GM12878 (cell line): ENCODE measurements around the gene TM7SF2. TPM values are rescaled to one million over a fixed set of nuclear protein-coding genes. Genes with fewer than 3 reads are reported as not detected.

Experiments
- ATAC-seq: fragments of 200-7000 bp; cut with Tn5 transposase; 3 replicates; pipeline ENCODE4 v1.9.1; 2020; ENCODE audit warnings: mild to moderate bottlenecking, moderate library complexity
- BruUV-seq: library from RNA; stranded (reverse); fragments of 400-500 nt; replicated peaks from 2 replicates; lab custom pipeline; 2021; lab: Mats Ljungman, UMichigan
- CTCF ChIA-PET: fragments of 300-600 bp; sonication (Branson Sonifier 250); formaldehyde crosslinking; extraction: SDS; loops from one replicate; lab custom pipeline; 2021; ENCODE audit warnings: inconsistent platforms; lab: Yijun Ruan, JAX
- POLR2A ChIA-PET: fragments of 350-600 bp; formaldehyde crosslinking; extraction: SDS; loops from one replicate; lab custom pipeline; 2021; ENCODE audit warnings: inconsistent platforms; lab: Charles Lee
- RAD21 ChIA-PET: fragments of 300-600 bp; sonication (Branson Sonifier 250); formaldehyde crosslinking; loops from one replicate; lab custom pipeline; 2023; ENCODE audit warnings: antibody characterized with exemption; ENCODE audit not compliant: unreplicated experiment; lab: Charles Lee
- SMC1A ChIA-PET: fragments of 300-600 bp; sonication (Branson Sonifier 250); formaldehyde crosslinking; loops from one replicate; lab custom pipeline; 2023; ENCODE audit not compliant: unreplicated experiment, uncharacterized antibody; lab: Charles Lee
- DNase-seq: peaks from one replicate; pipeline ENCODE4 v3.0.0-alpha.2; 2011; ENCODE audit warnings: low read depth, low spot score
- FAIRE-seq: peaks from 3 replicates; lab custom pipeline; 2011; peaks lifted over from hg19 to GRCh38; lab: Jason Lieb, UNC
- H2AFZ ChIP-seq: 2 replicates; pipeline ENCODE4 v1.6.0; 2011; ENCODE audit warnings: low read depth, low read length, control low read depth; ENCODE audit not compliant: control insufficient read depth
- H3K27ac ChIP-seq: 2 replicates; pipeline ENCODE4 v1.5.1; 2011; ENCODE audit warnings: control low read depth; ENCODE audit not compliant: control insufficient read depth, insufficient read depth
- H3K27me3 ChIP-seq, 2 experiments: replicated peaks in 1 of 2; 2 replicates each; pipeline versions ENCODE4 v1.6.0 to v1.6.1; 2011; ENCODE audit warnings: low read length in 1 of 2; ENCODE audit not compliant: control insufficient read depth in 2 of 2, insufficient read depth in 2 of 2
- H3K36me3 ChIP-seq, 2 experiments: 2 replicates each; pipeline ENCODE4 v1.5.1; 2011; ENCODE audit warnings: low read length in 1 of 2; ENCODE audit not compliant: control insufficient read depth in 2 of 2, insufficient read depth in 2 of 2
- H3K4me1 ChIP-seq: 2 replicates; pipeline ENCODE4 v1.6.1; 2011; ENCODE audit warnings: mild to moderate bottlenecking, low read length, moderate library complexity, mixed read lengths; ENCODE audit not compliant: control insufficient read depth, insufficient read depth
- H3K4me2 ChIP-seq: 2 replicates; pipeline ENCODE4 v1.6.0; 2011; ENCODE audit warnings: control low read depth; ENCODE audit not compliant: control insufficient read depth, insufficient read depth
- H3K4me3 ChIP-seq: fragments of 200-600 bp; sonication (generic); 2 replicates; pipeline ENCODE4 v1.5.1; 2016
- H3K79me2 ChIP-seq: 2 replicates; pipeline ENCODE4 v1.6.0; 2011; ENCODE audit warnings: low read length; ENCODE audit not compliant: control insufficient read depth, insufficient read depth
- H3K9ac ChIP-seq: 2 replicates; pipeline ENCODE4 v1.8.0; 2011; ENCODE audit warnings: low read length, control low read depth, mixed read lengths; ENCODE audit not compliant: control insufficient read depth, insufficient read depth
- H3K9me3 ChIP-seq: replicated peaks from 3 replicates; pipeline ENCODE4 v1.5.1; 2011; ENCODE audit warnings: mild to moderate bottlenecking, low read length; ENCODE audit not compliant: control insufficient read depth, insufficient read depth
- H4K20me1 ChIP-seq: 2 replicates; pipeline ENCODE4 v1.6.0; 2011; ENCODE audit not compliant: control insufficient read depth, insufficient read depth
- BCL3 ChIP-seq: IDR thresholded peaks from 2 replicates; pipeline ENCODE4 v1.6.1; 2011; ENCODE audit warnings: borderline replicate concordance, low read depth, mild to moderate bottlenecking, moderate library complexity, low read length; ENCODE audit not compliant: insufficient read depth, poor library complexity, severe bottlenecking
- CREB1 ChIP-seq: IDR thresholded peaks from 2 replicates; pipeline ENCODE4 v1.6.1; 2012; ENCODE audit warnings: low read depth, mild to moderate bottlenecking, inconsistent platforms
- FOS ChIP-seq: IDR thresholded peaks from 3 replicates; pipeline ENCODE4 v1.6.1; 2011; ENCODE audit warnings: borderline replicate concordance; ENCODE audit not compliant: insufficient read length; ENCODE audit errors: extremely low read depth
- FOXM1 ChIP-seq: IDR thresholded peaks from 2 replicates; pipeline ENCODE4 v1.6.1; 2012; ENCODE audit warnings: low read depth, mild to moderate bottlenecking, inconsistent platforms, low read length, moderate library complexity
- MLLT1 ChIP-seq: fragments of 450-650 bp; IDR thresholded peaks from 2 replicates; pipeline ENCODE4 v1.6.1; 2016; ENCODE audit warnings: mild to moderate bottlenecking
- NR2C1 ChIP-seq: fragments of 450-650 bp; IDR thresholded peaks from 2 replicates; pipeline ENCODE4 v1.6.1; 2017; ENCODE audit warnings: antibody characterized with exemption, mild to moderate bottlenecking, moderate library complexity
- PKNOX1 ChIP-seq: fragments of 450-650 bp; IDR thresholded peaks from 2 replicates; pipeline ENCODE4 v1.6.1; 2016; ENCODE audit warnings: mild to moderate bottlenecking
- POLR2A ChIP-seq: IDR thresholded peaks from 2 replicates; pipeline ENCODE4 v1.6.1; 2011; ENCODE audit warnings: low read depth, mild to moderate bottlenecking, low read length
- SIN3A ChIP-seq: IDR thresholded peaks from 2 replicates; pipeline ENCODE4 v1.6.1; 2012; ENCODE audit warnings: low read depth, low read length, improper control_type of control experiment
- SP1 ChIP-seq: IDR thresholded peaks from one replicate; pipeline ENCODE4 v1.6.1; 2011; ENCODE audit warnings: low read depth, low read length
- USF1 ChIP-seq: IDR thresholded peaks from 2 replicates; pipeline ENCODE4 v1.6.1; 2011; ENCODE audit warnings: borderline replicate concordance, low read depth, mild to moderate bottlenecking, moderate library complexity, mixed read lengths, low read length; ENCODE audit not compliant: insufficient read depth; ENCODE audit errors: extremely low read length
- WRNIP1 ChIP-seq: IDR thresholded peaks from 2 replicates; pipeline ENCODE4 v1.6.1; 2011; ENCODE audit warnings: low read depth, low read length, improper control_type of control experiment, borderline replicate concordance
- ZBTB33 ChIP-seq: fragments of 450-650 bp; IDR thresholded peaks from 2 replicates; pipeline ENCODE4 v1.6.1; 2017; ENCODE audit warnings: mild to moderate bottlenecking
- WGBS: methylation state at CpG from one replicate; pipeline ENCODE4 v1.1.6; 2016; ENCODE audit warnings: low lambda C conversion rate; ENCODE audit not compliant: insufficient replicate concordance, insufficient coverage; ENCODE audit errors: missing lambda C conversion rate; 5-methylcytosine and 5-hydroxymethylcytosine counted together
- in situ Hi-C: fragments of 300-500 bp; cut with MboI; formaldehyde crosslinking; loops from 9 replicates; pipeline ENCODE4 v1.14.3; 2018; ENCODE audit warnings: mixed read lengths
- intact Hi-C: fragments of 100-400 bp; cut with micrococcal nuclease; formaldehyde crosslinking; loops from one replicate; pipeline ENCODE4 v1.14.2; 2022; ENCODE audit not compliant: unreplicated experiment
- polyA plus RNA-seq, 11 experiments: library from polyadenylated mRNA; depleted of rRNA in 4 of 11; unstranded in 6 of 11; stranded (reverse) in 5 of 11; fragments of >200 nt; fragmentation: Nextera tagmentation in 4 of 11; fragmentation: Illumina TruSeq in 1 of 11; extraction: Ambion mirVana in 4 of 11; extraction: Trizol in 1 of 11; gene quantifications; 1 replicate in 1 of 11; 2 replicates in 10 of 11; pipeline versions ENCODE4 v1.2.1 to v1.2.3, GENCODE V29; 2011 to 2016; ENCODE audit warnings: inconsistent platforms in 2 of 11, missing spikeins in 2 of 11, low read depth in 1 of 11
- total RNA-seq, 4 experiments: library from RNA; depleted of rRNA in 3 of 4; stranded (reverse); fragments of >200 nt in 3 of 4; fragmentation: Illumina TruSeq in 1 of 4; extraction: Trizol in 1 of 4; gene quantifications; 2 replicates each; pipeline versions ENCODE4 v1.2.1 to v1.2.3, GENCODE V29; 2013 to 2021

Gene TM7SF2
- total and polyA plus RNA-seq, 10 of the 15 experiments (the other 5 are each of a cell fraction or from before 2014, with no cell fraction given), result 0.52 to 57.7 (median 20.7) TPM

GRCh38 chr11:65116370-65117205, 4.9 kb downstream of the TM7SF2 start:
- WGBS, result 20% methylated on average over 67 of the region's 68 CpGs
- RAD21 ChIA-PET, result interaction anchor here (0.7 to 2.3 kb wide), 7 partner anchors 18 to 338 kb away, joined by 3 to 12 read pairs (median 5); partner anchors contain the start of genes CAPN1, SF1 and SYVN1
- FAIRE-seq, result no peak
- Histone ChIP-seq H3K27me3 (no peaks in the 10 kb centered on the region), H3K4me1 (peaks cover 29% of the 10 kb centered on the region), H4K20me1 (no peaks in the 10 kb centered on the region; the same call in 1 of the 2 replicates), H2AFZ (no peak overlapping the region; the same call in 1 of the 2 replicates), H3K9ac (peak overlapping the region; percentile 75), H3K4me2 (peak overlapping the region; percentile 90)
- DNase-seq, result no peak
- POLR2A ChIA-PET, result interaction anchor here (1.0 to 1.5 kb wide), 4 partner anchors 9 to 66 kb away, joined by 3 to 7 read pairs (median 5); partner anchors contain the start of genes CAPN1 and SYVN1
- no TSS peak for BruUV-seq
- in situ Hi-C loops, result no loop called here
- TF ChIP-seq NR2C1 (no peak), USF1 (no peak), CREB1 (no peak), ZBTB33 (no peak), WRNIP1 (no peak), BCL3 (peak; percentile 9), POLR2A (peak; percentile 0; the same call in 1 of the 2 replicates), FOS (no peak), SIN3A (no peak), SP1 (no peak), MLLT1 (no peak), FOXM1 (no peak), PKNOX1 (no peak)
- TF ChIP-seq, all 136 proteins: peak for 2
- H3K9me3 ChIP-seq, result no peaks in the 10 kb centered on the region
- H3K27ac ChIP-seq, result peak overlapping the region; percentile 68
- peak overlapping the region; percentile 76 for H3K4me3 ChIP-seq
- H3K36me3 ChIP-seq, result peaks cover 9 to 19% of the 10 kb centered on the region in 2 experiments
- SMC1A ChIA-PET, result interaction anchor here (1.0 to 2.8 kb wide), 6 partner anchors 17 to 269 kb away, joined by 3 to 11 read pairs (median 7); partner anchors contain the start of genes ARL2 and SYVN1
- CTCF ChIA-PET, result interaction anchor here (0.8 to 3.5 kb wide), 17 partner anchors 13 to 338 kb away, joined by 3 to 37 read pairs (median 5); partner anchors contain the start of genes ARL2, CAPN1, PPP2R5B and SF1
- intact Hi-C loops, result loop anchor here (1.0 to 10.0 kb wide), 5 partner anchors 76 to 342 kb away; partner anchors contain the start of genes DPF2, SAC3D1 and SF1
- ATAC-seq, result no peak
- H3K79me2 ChIP-seq, result peaks cover 39% of the 10 kb centered on the region
